Choroid plexus epithelial cell (primary cell): ENCODE results near the gene CRHR1.
A peak's percentile ranks its signal among the peaks of the same experiment; 100 is the strongest.
"Not testable (repeated sequence)": the region's sequence is repeated elsewhere in the genome, so short reads cannot be mapped to it uniquely, and the experiment has no call there.

Experiments
- DNase-seq: peaks from one replicate; pipeline ENCODE4 v3.0.0-alpha.2; 2010; ENCODE audit warnings: low read depth
- H3K4me3 ChIP-seq: 2 replicates; pipeline ENCODE4 v1.5.1; 2011; ENCODE audit warnings: low read depth, mild to moderate bottlenecking, control low read depth, low read length, moderate library complexity
- TF ChIP-seq, protein P1 (sequence below): conservative IDR thresholded peaks from 2 replicates; pipeline ENCODE4 v1.5.1; 2011; ENCODE audit warnings: low read depth, mild to moderate bottlenecking, control low read depth, inconsistent platforms, low read length, moderate library complexity

Gene CRHR1

DNA sequence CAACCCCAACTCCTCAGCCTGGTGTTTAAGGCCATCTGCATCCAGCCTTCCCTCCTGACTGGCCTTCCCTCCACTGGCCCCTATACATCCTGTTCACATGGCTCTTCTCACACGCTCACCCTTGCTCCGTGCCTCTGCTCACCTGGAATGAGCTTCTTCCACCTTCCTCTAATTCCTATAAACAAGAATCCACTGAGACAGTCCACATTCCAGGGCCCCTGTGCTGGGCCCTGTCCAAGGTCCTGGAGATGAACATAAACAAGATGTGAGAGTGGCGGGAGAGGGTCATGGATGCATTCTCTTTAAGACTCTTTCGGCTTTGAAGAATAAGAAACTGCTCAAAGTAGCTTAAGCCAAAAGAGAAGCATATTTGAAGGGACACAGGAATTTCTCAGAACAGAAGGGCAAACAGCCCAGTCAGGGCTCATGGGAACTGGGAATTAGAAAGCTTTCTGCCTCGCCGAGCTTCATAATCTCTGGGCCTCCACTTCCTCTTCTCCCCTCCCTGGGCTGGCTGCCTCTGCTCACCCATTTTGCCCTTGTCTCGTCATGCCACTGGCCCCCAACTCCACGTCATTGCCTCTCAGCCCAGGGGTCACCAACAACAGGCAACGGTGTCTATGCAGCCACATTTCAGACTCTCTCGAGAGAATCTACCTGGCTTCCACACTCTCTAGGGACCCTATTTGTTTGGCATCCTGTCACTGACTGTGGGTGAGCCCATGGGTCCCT is 74.0 kb downstream of the CRHR1 start:
- DNase-seq = peak; percentile 58
- H3K4me3 ChIP-seq = no peak overlapping the region
- TF ChIP-seq, protein P1, sequence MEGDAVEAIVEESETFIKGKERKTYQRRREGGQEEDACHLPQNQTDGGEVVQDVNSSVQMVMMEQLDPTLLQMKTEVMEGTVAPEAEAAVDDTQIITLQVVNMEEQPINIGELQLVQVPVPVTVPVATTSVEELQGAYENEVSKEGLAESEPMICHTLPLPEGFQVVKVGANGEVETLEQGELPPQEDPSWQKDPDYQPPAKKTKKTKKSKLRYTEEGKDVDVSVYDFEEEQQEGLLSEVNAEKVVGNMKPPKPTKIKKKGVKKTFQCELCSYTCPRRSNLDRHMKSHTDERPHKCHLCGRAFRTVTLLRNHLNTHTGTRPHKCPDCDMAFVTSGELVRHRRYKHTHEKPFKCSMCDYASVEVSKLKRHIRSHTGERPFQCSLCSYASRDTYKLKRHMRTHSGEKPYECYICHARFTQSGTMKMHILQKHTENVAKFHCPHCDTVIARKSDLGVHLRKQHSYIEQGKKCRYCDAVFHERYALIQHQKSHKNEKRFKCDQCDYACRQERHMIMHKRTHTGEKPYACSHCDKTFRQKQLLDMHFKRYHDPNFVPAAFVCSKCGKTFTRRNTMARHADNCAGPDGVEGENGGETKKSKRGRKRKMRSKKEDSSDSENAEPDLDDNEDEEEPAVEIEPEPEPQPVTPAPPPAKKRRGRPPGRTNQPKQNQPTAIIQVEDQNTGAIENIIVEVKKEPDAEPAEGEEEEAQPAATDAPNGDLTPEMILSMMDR = no peak

- no peak for DNase-seq
- H3K4me3 ChIP-seq = no peak overlapping the region
- TF ChIP-seq, protein P1 = no peak
Observed at GRCh38 chr17:45861165-45861564, 77.0 kb downstream of the CRHR1 start.

DNA sequence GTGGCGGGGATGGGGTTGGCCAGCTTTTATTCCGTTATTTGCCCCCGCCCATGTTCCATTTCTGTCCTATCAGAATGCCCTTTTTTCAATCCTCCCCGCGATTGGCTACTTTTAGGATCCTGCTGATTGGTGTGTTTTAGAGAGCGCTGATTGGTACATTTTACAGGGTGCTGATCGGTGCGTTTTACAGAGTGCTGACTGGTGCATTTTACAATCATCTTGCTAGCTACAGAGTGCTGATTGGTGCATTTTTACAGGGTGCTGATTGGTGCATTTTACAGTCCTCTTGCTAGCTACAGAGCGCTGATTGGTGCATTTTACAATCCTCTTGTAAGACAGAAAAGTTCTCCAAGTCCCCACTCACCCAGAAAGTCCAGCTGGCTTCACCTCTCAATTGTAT is 78.0 kb downstream of the CRHR1 start:
- not testable (repeated sequence) for DNase-seq, H3K4me3 ChIP-seq

DNA sequence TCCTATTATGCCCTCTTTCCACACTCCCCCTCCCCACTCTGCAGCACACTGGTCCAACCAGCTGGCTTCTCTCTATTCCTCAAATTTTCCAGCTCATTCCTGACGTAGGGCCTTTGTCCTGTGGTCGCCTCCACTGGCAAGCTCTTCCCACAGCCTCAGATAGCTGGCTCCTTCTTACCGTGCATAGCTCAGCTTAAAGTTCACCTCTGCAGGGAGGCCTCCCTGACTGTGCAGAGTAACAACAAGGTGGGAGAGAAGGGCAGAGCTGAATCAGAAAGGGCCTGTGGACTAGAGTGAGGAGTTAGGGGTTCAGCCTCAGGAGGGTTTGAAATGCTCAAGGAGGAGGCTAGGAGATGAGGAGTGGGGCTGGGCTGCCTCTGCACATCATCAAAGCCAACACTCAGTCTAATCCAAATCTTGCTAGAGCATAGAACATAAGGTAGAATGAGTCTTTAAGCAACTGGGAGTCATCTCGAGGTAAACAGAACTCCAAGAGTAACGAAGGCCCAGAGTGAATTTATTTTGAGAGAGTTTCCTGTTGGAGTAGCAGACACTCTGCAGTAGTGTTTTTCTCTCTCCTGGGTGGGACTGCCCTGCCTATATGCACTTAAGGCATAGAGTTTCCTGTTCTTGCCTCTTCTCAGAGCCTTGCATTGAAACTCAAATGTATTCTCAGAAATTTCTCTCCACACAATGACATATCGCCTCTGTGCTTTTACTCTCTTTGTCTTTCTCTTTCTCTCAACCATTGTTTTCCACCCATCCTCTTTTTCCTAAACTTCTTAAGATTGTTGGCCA is 79.9 kb downstream of the CRHR1 start:
- DNase-seq = no peak
- TF ChIP-seq, protein P1 = no peak
- H3K4me3 ChIP-seq = no peak overlapping the region

GRCh38 chr17:45867171-45867570 is 83.1 kb downstream of the CRHR1 start:
- no peak overlapping the region for H3K4me3 ChIP-seq
- TF ChIP-seq, protein P1 = no peak
- DNase-seq = no peak

DNA sequence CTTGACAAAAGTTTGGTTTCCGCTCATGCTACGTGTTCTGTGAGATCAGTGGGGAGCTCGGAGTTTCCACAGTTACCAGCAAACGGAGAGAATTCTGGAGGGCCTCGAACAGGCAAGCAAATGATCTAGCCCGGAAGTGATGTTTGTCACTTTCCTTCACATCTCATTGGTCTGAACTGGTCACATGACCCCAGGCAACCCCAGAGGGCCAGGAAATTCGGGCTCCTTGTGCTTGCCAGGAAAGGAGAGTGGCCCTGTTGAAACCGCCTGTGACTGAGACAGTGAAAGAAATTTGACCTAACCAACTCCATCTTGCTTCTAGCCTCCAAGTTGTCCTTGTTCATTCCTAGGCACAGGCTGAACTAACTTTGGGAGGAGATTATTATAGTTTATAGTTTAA is 83.6 kb downstream of the CRHR1 start:
- TF ChIP-seq, protein P1 = no peak
- no peak overlapping the region for H3K4me3 ChIP-seq
- peak; percentile 3 for DNase-seq

DNA sequence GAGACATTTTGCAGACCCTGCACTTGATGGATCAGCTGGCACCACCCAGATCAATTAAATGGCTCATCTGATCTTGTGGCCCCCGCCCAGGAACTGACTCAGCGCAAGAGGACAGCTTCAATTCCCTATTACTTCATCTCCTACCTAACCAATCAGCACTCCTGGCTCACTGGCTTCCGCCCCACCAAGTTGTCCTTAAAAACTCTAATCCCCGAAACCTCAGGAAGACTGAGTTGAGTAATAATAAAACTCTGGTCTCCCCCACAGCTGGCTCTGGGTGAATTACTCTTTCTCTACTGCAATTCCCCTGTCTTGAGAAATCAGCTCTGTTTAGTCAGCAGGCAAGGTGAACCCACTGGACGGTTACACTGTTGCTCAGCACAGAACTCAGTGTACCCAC is 84.2 kb downstream of the CRHR1 start:
- TF ChIP-seq, protein P1 = no peak
- H3K4me3 ChIP-seq = no peak overlapping the region
- no peak for DNase-seq
